ENCODE data around the gene LSM12.
"Not testable (repeated sequence)": the region's sequence is repeated elsewhere in the genome, so short reads cannot be mapped to it uniquely, and the experiment has no call there.

LSM12 gene

GRCh38 chr17:44066204-44066930, at the start of gene LSM12:
Gene LSM12, minus strand, starts transcription at chr17:44066671. Its CDS starts 84 bp downstream, at chr17:44066587.
- in situ Hi-C loops (cut with MboI; ENCODE audit: low sequenced_read_pairs), result no loop called here

- in situ Hi-C loops (cut with MboI; ENCODE audit: low sequenced_read_pairs), result no loop called here
Observed at GRCh38 chr17:44115585-44116415, 49.3 kb upstream of the LSM12 start.

GRCh38 chr17:44113868-44114840, 47.7 kb upstream of the LSM12 start:
- in situ Hi-C loops (cut with MboI; ENCODE audit: low sequenced_read_pairs), result no loop called here

GRCh38 chr17:44113382-44113781, 46.9 kb upstream of the LSM12 start:
- in situ Hi-C loops (cut with MboI; ENCODE audit: low sequenced_read_pairs), result no loop called here

GRCh38 chr17:44112284-44113280, 46.1 kb upstream of the LSM12 start:
- in situ Hi-C loops (cut with MboI; ENCODE audit: low sequenced_read_pairs), result no loop called here

- in situ Hi-C loops (cut with MboI; ENCODE audit: low sequenced_read_pairs), result no loop called here
Observed at GRCh38 chr17:44111777-44112176, 45.3 kb upstream of the LSM12 start.

GRCh38 chr17:44110823-44111633, 44.6 kb upstream of the LSM12 start:
- in situ Hi-C loops (cut with MboI; ENCODE audit: low sequenced_read_pairs), result no loop called here

GRCh38 chr17:44110011-44110686, 43.7 kb upstream of the LSM12 start:
- in situ Hi-C loops (cut with MboI; ENCODE audit: low sequenced_read_pairs), result no loop called here

- in situ Hi-C loops (cut with MboI; ENCODE audit: low sequenced_read_pairs), result no loop called here
Observed at GRCh38 chr17:44109312-44109630, 42.8 kb upstream of the LSM12 start.

GRCh38 chr17:44108440-44109311, 42.2 kb upstream of the LSM12 start:
- in situ Hi-C loops (cut with MboI; ENCODE audit: low sequenced_read_pairs), result no loop called here

- in situ Hi-C loops (cut with MboI; ENCODE audit: low sequenced_read_pairs), result no loop called here
Observed at GRCh38 chr17:44106801-44107200, 40.3 kb upstream of the LSM12 start.

GRCh38 chr17:44105941-44106340, 39.5 kb upstream of the LSM12 start:
- in situ Hi-C loops (cut with MboI; ENCODE audit: low sequenced_read_pairs), result no loop called here

GRCh38 chr17:44105483-44105882, 39.0 kb upstream of the LSM12 start:
- in situ Hi-C loops (cut with MboI; ENCODE audit: low sequenced_read_pairs), result no loop called here

GRCh38 chr17:44102849-44103622, 36.6 kb upstream of the LSM12 start:
- in situ Hi-C loops (cut with MboI; ENCODE audit: low sequenced_read_pairs), result no loop called here

GRCh38 chr17:44101858-44102257, 35.4 kb upstream of the LSM12 start:
- in situ Hi-C loops (cut with MboI; ENCODE audit: low sequenced_read_pairs), result not testable (repeated sequence)

- in situ Hi-C loops (cut with MboI; ENCODE audit: low sequenced_read_pairs), result no loop called here
Observed at GRCh38 chr17:44097110-44097958, 30.9 kb upstream of the LSM12 start.
